Loucy (cell line): ENCODE measurements around the gene HOXD1.

ENCODE experiments used
- H2AFZ ChIP-seq: fragments of 200-600 bp; sonication (generic); 2 replicates; pipeline ENCODE4 v1.6.0; 2016; ENCODE audit warnings: antibody characterized with exemption, mild to moderate bottlenecking, low read length, moderate library complexity
- H3F3A ChIP-seq: fragments of 200-600 bp; 2 replicates; pipeline ENCODE4 v1.6.0; 2016; ENCODE audit warnings: antibody characterized with exemption, low read depth, mild to moderate bottlenecking
- H3K27me3 ChIP-seq: fragments of 200-600 bp; sonication (generic); 2 replicates; pipeline ENCODE4 v1.6.1; 2014; ENCODE audit warnings: low read length, mild to moderate bottlenecking; ENCODE audit not compliant: insufficient read depth, poor library complexity, severe bottlenecking
- H3K36me3 ChIP-seq: fragments of 200-600 bp; sonication (generic); 2 replicates; pipeline ENCODE4 v1.6.1; 2016; ENCODE audit warnings: low read length; ENCODE audit not compliant: insufficient read depth
- H3K4me1 ChIP-seq: fragments of 200-600 bp; sonication (generic); 2 replicates; pipeline ENCODE4 v1.5.1; 2014; ENCODE audit warnings: low read length, mild to moderate bottlenecking; ENCODE audit not compliant: insufficient read depth, poor library complexity, severe bottlenecking
- H3K4me2 ChIP-seq: fragments of 200-600 bp; sonication (generic); 2 replicates; pipeline ENCODE4 v1.6.0; 2014; ENCODE audit warnings: antibody characterized with exemption, low read length, low read depth, mild to moderate bottlenecking; ENCODE audit not compliant: poor library complexity, severe bottlenecking
- H3K4me3 ChIP-seq: fragments of 200-600 bp; sonication (generic); 2 replicates; pipeline ENCODE4 v1.5.1; 2014; ENCODE audit warnings: low read length, mild to moderate bottlenecking, mixed read lengths; ENCODE audit not compliant: poor library complexity, severe bottlenecking
- H3K79me2 ChIP-seq: fragments of 200-600 bp; sonication (generic); 2 replicates; pipeline ENCODE4 v1.6.1; 2014; ENCODE audit warnings: low read length; ENCODE audit not compliant: insufficient read depth
- H3K9ac ChIP-seq: fragments of 200-600 bp; sonication (generic); 2 replicates; pipeline ENCODE4 v1.6.0; 2014; ENCODE audit warnings: mild to moderate bottlenecking, low read depth, low read length, moderate library complexity; ENCODE audit not compliant: poor library complexity, severe bottlenecking
- H3K9me2 ChIP-seq: fragments of 200-600 bp; sonication (generic); replicated peaks from 2 replicates; pipeline ENCODE4 v1.6.1; 2016; ENCODE audit warnings: low read depth, low read length, mixed read lengths
- H3K9me3 ChIP-seq: fragments of 200-600 bp; sonication (generic); 2 replicates; pipeline ENCODE4 v1.6.1; 2014; ENCODE audit warnings: mild to moderate bottlenecking, antibody characterized with exemption, low read length, low read depth; ENCODE audit not compliant: insufficient read depth
- H4K20me1 ChIP-seq: fragments of 200-600 bp; sonication (generic); 2 replicates; pipeline ENCODE4 v1.6.0; 2014; ENCODE audit warnings: antibody characterized with exemption, low read length, mild to moderate bottlenecking; ENCODE audit not compliant: insufficient read depth, poor library complexity, severe bottlenecking
- EZH2phosphoT487 ChIP-seq: fragments of 200-600 bp; IDR thresholded peaks from 2 replicates; pipeline ENCODE4 v1.6.1; 2018; ENCODE audit warnings: antibody characterized with exemption, mild to moderate bottlenecking, moderate library complexity, borderline replicate concordance
- TF ChIP-seq, protein P1 (sequence below): fragments of 200-600 bp; sonication (generic); conservative IDR thresholded peaks from 2 replicates; pipeline ENCODE4 v1.5.1; 2014; ENCODE audit warnings: mild to moderate bottlenecking, antibody characterized with exemption, low read length

Gene HOXD1

DNA sequence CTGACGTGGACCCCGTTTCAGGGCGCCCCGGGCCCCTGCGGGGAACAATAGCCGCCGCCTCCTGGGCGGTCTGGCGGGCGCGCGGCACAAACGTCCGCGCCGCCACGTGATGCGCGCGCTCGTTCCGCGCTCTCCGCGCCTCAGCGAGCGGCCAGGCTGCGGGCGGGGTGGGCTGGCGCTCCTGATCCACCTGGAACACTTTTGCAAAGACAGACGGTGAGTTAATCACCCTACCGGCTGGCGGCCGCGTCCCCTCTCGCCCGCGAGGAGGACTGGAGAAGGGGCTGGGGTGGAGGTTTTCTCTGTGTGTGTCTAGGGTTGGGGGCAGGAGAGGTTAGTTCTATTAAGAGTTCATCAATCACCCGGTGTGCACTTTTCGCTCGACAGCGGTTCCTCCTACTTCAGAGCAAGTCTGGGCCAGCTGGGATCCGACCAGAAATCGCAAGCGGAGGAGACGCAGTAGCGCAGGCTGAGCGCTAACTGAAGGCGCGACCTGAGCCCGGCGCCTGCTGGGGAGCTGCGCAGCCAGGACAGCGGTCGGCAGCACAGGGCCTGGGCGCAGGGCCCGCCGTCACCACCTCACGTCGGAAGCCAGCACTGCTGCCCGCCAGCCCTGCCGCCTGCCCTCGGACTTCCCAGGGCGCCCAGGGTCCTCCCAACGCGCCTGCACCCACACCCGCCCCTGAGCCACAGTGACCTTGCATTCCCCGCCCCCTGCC lies 10.3 kb upstream of the HOXD1 start:
- Histone ChIP-seq H3K4me1 (no peaks in the 10 kb centered on the region), H4K20me1 (no peaks in the 10 kb centered on the region), H3K36me3 (no peaks in the 10 kb centered on the region), H3K79me2 (no peaks in the 10 kb centered on the region), H3K9me2 (no peaks in the 10 kb centered on the region), H2AFZ (no peak overlapping the region), H3K27me3 (peaks cover under 1% of the 10 kb centered on the region), H3K4me2 (no peak overlapping the region), H3K9me3 (no peaks in the 10 kb centered on the region), H3K4me3 (no peak overlapping the region), H3F3A (no peaks in the 10 kb centered on the region), H3K9ac (no peak overlapping the region)
- no peak for TF ChIP-seq EZH2phosphoT487
- TF ChIP-seq, protein P1, sequence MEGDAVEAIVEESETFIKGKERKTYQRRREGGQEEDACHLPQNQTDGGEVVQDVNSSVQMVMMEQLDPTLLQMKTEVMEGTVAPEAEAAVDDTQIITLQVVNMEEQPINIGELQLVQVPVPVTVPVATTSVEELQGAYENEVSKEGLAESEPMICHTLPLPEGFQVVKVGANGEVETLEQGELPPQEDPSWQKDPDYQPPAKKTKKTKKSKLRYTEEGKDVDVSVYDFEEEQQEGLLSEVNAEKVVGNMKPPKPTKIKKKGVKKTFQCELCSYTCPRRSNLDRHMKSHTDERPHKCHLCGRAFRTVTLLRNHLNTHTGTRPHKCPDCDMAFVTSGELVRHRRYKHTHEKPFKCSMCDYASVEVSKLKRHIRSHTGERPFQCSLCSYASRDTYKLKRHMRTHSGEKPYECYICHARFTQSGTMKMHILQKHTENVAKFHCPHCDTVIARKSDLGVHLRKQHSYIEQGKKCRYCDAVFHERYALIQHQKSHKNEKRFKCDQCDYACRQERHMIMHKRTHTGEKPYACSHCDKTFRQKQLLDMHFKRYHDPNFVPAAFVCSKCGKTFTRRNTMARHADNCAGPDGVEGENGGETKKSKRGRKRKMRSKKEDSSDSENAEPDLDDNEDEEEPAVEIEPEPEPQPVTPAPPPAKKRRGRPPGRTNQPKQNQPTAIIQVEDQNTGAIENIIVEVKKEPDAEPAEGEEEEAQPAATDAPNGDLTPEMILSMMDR, result no peak

DNA sequence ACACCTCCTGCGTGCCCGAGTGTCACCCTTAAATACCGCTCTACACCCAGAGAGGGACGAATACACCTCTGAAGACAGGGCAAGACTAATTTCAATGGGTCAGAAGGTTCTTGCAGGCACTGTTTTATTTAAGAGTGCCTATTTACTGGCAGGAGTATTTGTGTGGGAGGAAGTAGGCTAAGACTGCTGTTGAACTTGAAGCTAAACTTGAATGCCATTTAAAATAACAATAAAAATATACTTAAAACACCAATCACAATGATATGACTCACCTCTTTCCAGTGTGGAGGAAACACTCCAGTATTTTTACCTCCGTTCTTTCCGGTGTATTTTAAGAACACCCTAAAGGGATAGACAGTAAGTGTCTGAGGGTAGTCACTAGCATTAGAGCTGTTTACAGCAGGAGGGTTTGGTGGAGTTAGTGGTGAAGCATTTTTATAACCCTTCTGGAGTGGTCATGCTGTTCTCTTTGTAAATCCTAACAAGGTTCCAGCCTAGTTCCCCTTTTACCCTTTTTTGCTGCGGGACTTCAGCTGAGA lies 9.6 kb upstream of the HOXD1 start:
- no peak overlapping the region for H3K4me3 ChIP-seq
- H3K27me3 ChIP-seq, result no peaks in the 10 kb centered on the region
- H3K4me2 ChIP-seq, result no peak overlapping the region

DNA sequence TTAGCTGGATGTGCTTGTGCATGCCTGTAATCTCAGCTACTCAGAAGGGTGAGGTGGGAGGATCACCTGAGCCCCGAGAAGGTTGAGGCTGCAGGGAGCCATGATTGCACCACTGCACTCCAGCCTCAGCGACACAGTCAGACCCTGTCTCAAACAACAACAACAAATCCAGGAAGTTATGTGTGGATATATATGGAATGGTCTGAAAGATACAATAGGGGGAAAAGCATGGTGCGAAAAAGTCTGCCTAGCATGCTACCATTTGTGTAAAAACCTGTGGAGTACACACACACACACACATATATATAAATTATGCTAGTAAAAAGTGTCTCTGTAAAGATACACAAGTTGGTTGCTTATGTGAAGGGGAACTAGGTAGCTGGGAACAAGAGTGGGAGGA lies 6.9 kb upstream of the HOXD1 start:
- TF ChIP-seq, protein P1, result no peak
- no peak for TF ChIP-seq EZH2phosphoT487
- Histone ChIP-seq H3K9me3 (no peaks in the 10 kb centered on the region), H3K27me3 (no peaks in the 10 kb centered on the region), H3K79me2 (no peaks in the 10 kb centered on the region), H3K4me2 (no peak overlapping the region), H3K36me3 (no peaks in the 10 kb centered on the region), H4K20me1 (no peaks in the 10 kb centered on the region), H3F3A (no peaks in the 10 kb centered on the region), H3K9me2 (no peaks in the 10 kb centered on the region), H2AFZ (no peak overlapping the region), H3K9ac (no peak overlapping the region), H3K4me3 (no peak overlapping the region), H3K4me1 (no peaks in the 10 kb centered on the region)

More for the DNA sequence above, 9.6 kb upstream of the HOXD1 start:
- H3K79me2 ChIP-seq, result no peaks in the 10 kb centered on the region
- no peaks in the 10 kb centered on the region for H3K36me3 ChIP-seq
- H4K20me1 ChIP-seq, result no peaks in the 10 kb centered on the region
- no peaks in the 10 kb centered on the region for H3K9me3 ChIP-seq
- H3K4me1 ChIP-seq, result no peaks in the 10 kb centered on the region
- TF ChIP-seq, protein P1, result no peak
- TF ChIP-seq EZH2phosphoT487, result no peak
- H3F3A ChIP-seq, result no peaks in the 10 kb centered on the region
- no peaks in the 10 kb centered on the region for H3K9me2 ChIP-seq
- H2AFZ ChIP-seq, result no peak overlapping the region
- no peak overlapping the region for H3K9ac ChIP-seq
